ENCODE measurements around the gene PUSL1.

Gene PUSL1

GRCh38 chr1:1267488-1268283 is 40.7 kb upstream of the PUSL1 start:
- peaks cover 3% of the 10 kb centered on the region for H3K4me1 ChIP-seq
- H2AFZ ChIP-seq = no peak overlapping the region
- H3K9me3 ChIP-seq (ENCODE audit: control insufficient read depth, low read length) = no peaks in the 10 kb centered on the region
- no peak for TF ChIP-seq CTCF (IDR thresholded peaks at IDR 0.05)
- no peak overlapping the region for H3K9ac ChIP-seq
- peaks cover 28% of the 10 kb centered on the region for H3K79me2 ChIP-seq
- no peak overlapping the region for H3K4me2 ChIP-seq (ENCODE audit: low read length)
- H3K4me3 ChIP-seq (ENCODE audit: low read depth, low read length) = no peak overlapping the region
- H3K36me3 ChIP-seq (ENCODE audit: control insufficient read depth, insufficient read depth, low read length) = no peaks in the 10 kb centered on the region
- H3K27me3 ChIP-seq (ENCODE audit: control insufficient read depth, insufficient read depth, low read length) = no peaks in the 10 kb centered on the region
- no peak overlapping the region for H3K27ac ChIP-seq

DNA sequence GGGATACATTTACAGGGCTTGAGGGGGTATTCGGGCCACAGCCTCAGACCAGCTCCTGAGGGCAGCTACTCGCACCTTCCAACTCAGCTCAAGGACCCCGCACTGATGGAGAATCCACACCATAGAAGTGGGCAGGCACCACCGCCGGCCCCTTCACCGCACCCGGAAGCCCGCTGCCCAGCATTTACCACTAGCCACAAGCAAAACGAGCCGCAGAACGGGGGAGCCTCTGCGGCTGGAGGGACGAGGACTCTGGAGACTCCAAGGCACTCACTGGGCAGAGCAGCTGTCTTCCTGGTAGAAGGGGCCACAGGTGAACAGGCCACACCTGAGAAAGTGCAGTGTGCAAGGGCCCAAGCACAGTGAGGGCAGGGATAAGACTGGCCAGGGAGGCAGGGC is 40.1 kb upstream of the PUSL1 start:
- Histone ChIP-seq H3K79me2 (peaks cover 31% of the 10 kb centered on the region), H3K4me2 (ENCODE audit: low read length) (no peak overlapping the region), H3K27me3 (ENCODE audit: control insufficient read depth, insufficient read depth, low read length) (no peaks in the 10 kb centered on the region), H3K4me3 (ENCODE audit: low read depth, low read length) (no peak overlapping the region), H3K27ac (no peak overlapping the region), H3K9ac (no peak overlapping the region), H3K9me3 (ENCODE audit: control insufficient read depth, low read length) (no peaks in the 10 kb centered on the region), H3K36me3 (ENCODE audit: control insufficient read depth, insufficient read depth, low read length) (no peaks in the 10 kb centered on the region), H3K4me1 (peaks cover 3% of the 10 kb centered on the region), H2AFZ (no peak overlapping the region)
- TF ChIP-seq CTCF (IDR thresholded peaks at IDR 0.05) = no peak

DNA sequence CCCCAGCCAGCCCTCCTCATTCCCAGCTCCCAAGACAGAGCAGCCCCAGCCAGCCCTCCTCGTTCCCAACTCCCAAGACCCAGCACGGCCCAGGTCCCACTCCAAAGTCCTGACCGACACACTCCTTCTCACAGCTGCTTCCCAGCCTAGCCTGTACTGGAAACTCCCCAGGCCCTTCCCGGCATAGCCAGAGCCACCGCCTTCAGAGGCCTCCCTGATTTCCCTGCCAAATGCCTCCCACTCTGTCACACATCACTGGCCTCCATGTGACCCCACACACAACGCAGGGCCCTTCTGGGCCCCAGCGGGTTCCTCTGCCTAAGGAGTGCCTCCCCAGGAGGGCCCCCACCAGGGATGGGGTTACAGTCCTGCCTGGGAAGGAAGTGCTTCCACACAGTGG is 37.6 kb upstream of the PUSL1 start:
- no peak overlapping the region for H3K27ac ChIP-seq
- no peaks in the 10 kb centered on the region for H3K27me3 ChIP-seq (ENCODE audit: control insufficient read depth, insufficient read depth, low read length)
- no peaks in the 10 kb centered on the region for H3K9me3 ChIP-seq (ENCODE audit: control insufficient read depth, low read length)
- no peak overlapping the region for H3K4me3 ChIP-seq (ENCODE audit: low read depth, low read length)
- no peak overlapping the region for H3K9ac ChIP-seq
- H3K4me1 ChIP-seq = peaks cover 3% of the 10 kb centered on the region
- no peaks in the 10 kb centered on the region for H3K36me3 ChIP-seq (ENCODE audit: control insufficient read depth, insufficient read depth, low read length)
- no peak for TF ChIP-seq CTCF (IDR thresholded peaks at IDR 0.05)
- no peak overlapping the region for H3K4me2 ChIP-seq (ENCODE audit: low read length)
- H3K79me2 ChIP-seq = peaks cover 31% of the 10 kb centered on the region
- no peak overlapping the region for H2AFZ ChIP-seq

DNA sequence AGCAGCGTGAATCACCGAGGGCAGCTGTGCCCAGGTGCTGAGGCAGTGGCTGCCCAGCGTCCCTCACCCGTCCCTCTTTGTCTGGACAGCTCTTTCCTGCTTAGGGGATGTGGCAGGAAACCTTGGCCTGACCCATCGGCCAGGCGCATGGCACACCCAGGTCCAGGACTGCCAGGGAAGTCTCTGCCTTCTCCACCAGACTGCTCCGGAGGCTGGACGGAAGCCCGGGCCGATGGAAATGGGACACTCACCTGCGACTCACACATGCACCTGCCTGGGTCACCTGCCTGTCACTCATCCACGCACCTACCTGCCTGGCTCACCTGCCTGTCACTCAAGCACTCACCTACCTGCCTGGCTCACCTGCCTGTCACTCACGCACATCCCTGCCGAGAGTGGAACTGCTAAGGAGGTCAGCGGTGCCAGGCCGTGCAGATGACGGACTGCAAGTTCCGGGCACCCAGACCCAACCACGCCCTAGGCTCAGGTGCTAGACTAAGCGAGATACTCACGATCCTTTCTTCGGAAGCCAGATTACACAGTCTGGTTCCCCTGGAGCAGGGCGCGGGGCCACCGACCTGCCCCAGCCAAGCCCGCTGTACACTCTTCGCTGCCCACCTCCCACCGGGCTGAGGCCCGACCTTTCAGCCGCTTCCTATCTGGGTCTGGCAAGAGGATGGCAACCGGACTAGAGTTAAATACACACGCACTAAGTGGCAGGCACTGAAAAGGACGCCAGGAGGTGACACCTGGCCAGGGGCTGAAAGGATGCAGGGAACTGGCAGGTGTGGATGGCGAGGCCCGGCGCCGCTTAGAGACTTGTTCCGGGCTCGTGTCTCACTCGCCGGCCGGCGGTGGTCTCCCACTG is 35.8 kb upstream of the PUSL1 start:
- Histone ChIP-seq H3K9ac (no peak overlapping the region), H3K27ac (no peak overlapping the region), H3K36me3 (ENCODE audit: control insufficient read depth, insufficient read depth, low read length) (no peaks in the 10 kb centered on the region), H3K4me1 (peaks cover 3% of the 10 kb centered on the region), H3K79me2 (peaks cover 29% of the 10 kb centered on the region), H3K9me3 (ENCODE audit: control insufficient read depth, low read length) (no peaks in the 10 kb centered on the region), H3K27me3 (ENCODE audit: control insufficient read depth, insufficient read depth, low read length) (no peaks in the 10 kb centered on the region), H2AFZ (no peak overlapping the region), H3K4me3 (ENCODE audit: low read depth, low read length) (peak overlapping the region; percentile 74), H3K4me2 (ENCODE audit: low read length) (peak overlapping the region; percentile 82)
- no peak for TF ChIP-seq CTCF (IDR thresholded peaks at IDR 0.05)

Measured in parathyroid adenoma (tissue), 2 donors.